Measurements from ENCODE around the gene ARHGAP12. TPM values are rescaled to one million over a fixed set of nuclear protein-coding genes. Genes with fewer than 3 reads are reported as not detected.
A peak's percentile ranks its signal among the peaks of the same experiment; 100 is the strongest.

Gene ARHGAP12
- total RNA-seq, 6 experiments from 2014 or later: 16.0 to 18.9 (median 17.9) TPM

DNA sequence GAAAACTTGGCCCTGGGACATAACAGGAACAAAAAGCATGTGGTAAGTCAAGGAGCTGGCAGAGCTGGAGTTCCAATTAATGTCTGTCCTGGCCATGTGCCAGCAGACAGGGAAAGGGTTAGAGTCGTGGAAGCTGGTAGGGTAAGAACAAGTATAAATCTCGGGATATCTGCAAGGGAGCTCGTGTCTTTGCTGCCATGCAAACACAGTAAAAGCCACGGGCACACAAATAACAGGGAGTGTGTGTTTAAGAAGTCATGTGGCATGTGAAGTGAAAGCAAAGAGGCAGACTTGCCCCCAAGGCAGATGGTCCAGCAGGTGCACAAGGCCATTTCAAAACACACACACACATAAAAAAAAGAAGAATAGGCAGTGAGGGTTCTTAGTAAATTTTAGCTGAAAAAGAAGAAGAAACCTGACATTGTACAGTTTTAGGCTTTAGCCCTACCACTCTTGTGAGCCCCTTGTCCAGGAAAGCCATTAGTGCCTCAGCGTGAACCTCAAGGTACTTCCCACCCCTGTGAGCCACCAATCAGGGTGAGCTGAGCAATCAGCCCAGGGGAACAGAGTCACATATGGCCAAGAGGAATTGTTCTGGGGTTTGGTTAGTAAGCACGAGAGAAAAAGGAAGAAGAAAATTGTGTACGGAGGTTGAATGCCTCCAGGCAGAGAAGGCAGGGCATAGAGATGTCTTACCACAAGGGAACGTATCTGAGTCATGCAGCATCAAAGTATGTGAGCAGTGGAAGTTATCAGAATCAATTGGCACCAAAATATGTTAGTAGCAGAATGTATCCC is 32.8 kb upstream of the ARHGAP12 start:
- TF ChIP-seq CTCF (IDR thresholded peaks at IDR 0.05): no peak
- H3K27ac Mint-ChIP-seq: peak overlapping the region; percentile 82
- peaks cover under 1% of the 10 kb centered on the region; the same call in 1 of the 2 replicates for H3K36me3 Mint-ChIP-seq (ENCODE audit: low read depth)
- no peaks in the 10 kb centered on the region for H3K27me3 Mint-ChIP-seq (ENCODE audit: insufficient read depth)
- no peaks in the 10 kb centered on the region for H3K9me3 Mint-ChIP-seq
- peak overlapping the region; percentile 63 for H3K4me3 Mint-ChIP-seq
- H3K4me1 Mint-ChIP-seq (ENCODE audit: low read depth): peaks cover 59% of the 10 kb centered on the region
- peak; percentile 93 for DNase-seq

DNA sequence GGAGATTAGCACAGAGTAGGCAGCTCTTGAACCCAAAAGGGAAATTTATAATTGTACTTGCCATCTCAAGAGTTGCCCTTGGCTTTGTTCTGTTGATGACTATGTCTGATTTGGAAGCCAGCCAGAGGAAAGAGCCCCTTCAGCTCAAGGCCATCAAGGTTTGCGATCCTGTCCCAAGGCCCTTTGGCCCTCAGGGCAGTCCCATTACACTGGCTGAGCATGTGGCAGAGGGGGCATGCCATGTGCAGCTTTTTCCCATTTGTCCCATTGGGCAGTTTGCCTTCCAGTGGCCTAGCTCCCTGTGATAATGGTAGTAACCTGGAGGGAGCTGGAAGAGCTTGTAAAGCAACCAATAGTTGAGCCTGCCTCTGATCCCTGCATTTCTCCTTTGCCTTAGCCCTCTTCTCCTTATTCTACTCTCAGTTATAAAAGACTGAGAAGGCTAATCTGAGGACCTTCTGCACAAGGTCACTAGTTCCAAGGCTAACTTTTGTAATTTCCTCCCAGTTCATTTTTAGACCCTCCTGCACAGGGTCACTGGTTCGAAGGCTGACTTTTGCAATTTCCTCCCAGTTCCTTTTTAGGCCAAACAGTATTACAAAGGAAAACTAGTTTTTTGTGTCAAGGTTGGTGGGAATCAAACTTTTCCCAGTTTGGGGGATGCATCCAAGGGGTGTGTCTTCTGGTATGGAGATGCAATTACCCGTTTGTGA is 31.0 kb upstream of the ARHGAP12 start:
- Mint-ChIP-seq H3K36me3 (ENCODE audit: low read depth) (peaks cover 13% of the 10 kb centered on the region), H3K27me3 (ENCODE audit: insufficient read depth) (no peaks in the 10 kb centered on the region), H3K27ac (no peak overlapping the region), H3K4me3 (no peak overlapping the region), H3K4me1 (ENCODE audit: low read depth) (peaks cover 65% of the 10 kb centered on the region), H3K9me3 (peaks cover 8% of the 10 kb centered on the region)
- no peak for DNase-seq
- TF ChIP-seq CTCF (IDR thresholded peaks at IDR 0.05): no peak

- no peak for DNase-seq
- no peak for TF ChIP-seq CTCF (IDR thresholded peaks at IDR 0.05)
- Mint-ChIP-seq H3K27me3 (ENCODE audit: insufficient read depth) (no peaks in the 10 kb centered on the region), H3K27ac (no peak overlapping the region), H3K4me1 (ENCODE audit: low read depth) (peaks cover 59% of the 10 kb centered on the region), H3K36me3 (ENCODE audit: low read depth) (peaks cover 21% of the 10 kb centered on the region), H3K9me3 (peaks cover 15% of the 10 kb centered on the region), H3K4me3 (no peak overlapping the region)
Measured at GRCh38 chr10:31958856-31959255, 30.2 kb upstream of the ARHGAP12 start.

DNA sequence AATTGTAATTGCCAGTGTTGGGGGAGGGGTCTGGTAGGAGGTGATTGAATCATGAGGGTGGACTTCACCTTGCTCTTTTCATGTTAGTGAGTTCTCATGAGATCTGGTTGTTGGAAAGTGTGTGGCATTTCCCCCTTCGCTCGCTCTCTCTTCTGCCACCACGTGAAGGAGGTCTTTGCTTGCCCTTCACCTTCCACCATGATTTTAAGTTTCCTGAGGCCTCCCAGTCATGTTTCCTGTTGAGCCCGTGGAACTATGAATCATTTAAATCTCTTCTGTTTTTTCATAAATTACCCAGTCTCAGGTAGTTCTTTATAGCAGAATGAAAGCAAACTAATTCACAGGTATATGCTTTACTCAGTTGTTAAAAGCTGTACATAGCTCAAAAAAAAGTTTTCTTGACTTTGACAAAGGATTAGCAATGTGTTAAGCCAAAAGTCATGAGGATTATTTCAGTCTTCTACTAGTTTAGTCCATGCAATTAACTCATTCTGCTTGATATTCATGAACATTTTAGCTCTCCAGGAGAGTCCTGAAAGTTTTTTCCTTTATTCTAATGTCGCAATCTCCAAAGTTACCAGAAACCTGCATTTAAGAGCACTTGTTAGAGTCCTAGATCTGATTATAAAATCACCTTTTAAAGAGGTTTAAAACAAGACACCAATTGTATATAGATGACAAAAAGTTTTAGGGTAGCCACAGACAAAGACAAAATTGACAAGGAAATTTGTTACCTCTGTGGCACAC is 27.7 kb upstream of the ARHGAP12 start:
- H3K36me3 Mint-ChIP-seq (ENCODE audit: low read depth): peaks cover 24% of the 10 kb centered on the region
- H3K9me3 Mint-ChIP-seq: peaks cover 15% of the 10 kb centered on the region
- no peak for TF ChIP-seq CTCF (IDR thresholded peaks at IDR 0.05)
- H3K27me3 Mint-ChIP-seq (ENCODE audit: insufficient read depth): no peaks in the 10 kb centered on the region
- H3K27ac Mint-ChIP-seq: no peak overlapping the region
- no peak overlapping the region for H3K4me3 Mint-ChIP-seq
- H3K4me1 Mint-ChIP-seq (ENCODE audit: low read depth): peaks cover 48% of the 10 kb centered on the region
- no peak for DNase-seq

GRCh38 chr10:31954410-31955191 is 26.0 kb upstream of the ARHGAP12 start:
- no peak for TF ChIP-seq CTCF (IDR thresholded peaks at IDR 0.05)
- H3K4me3 Mint-ChIP-seq: no peak overlapping the region
- peaks cover 24% of the 10 kb centered on the region for H3K36me3 Mint-ChIP-seq (ENCODE audit: low read depth)
- peaks cover 15% of the 10 kb centered on the region for H3K9me3 Mint-ChIP-seq
- no peak overlapping the region for H3K27ac Mint-ChIP-seq
- no peak for DNase-seq
- no peaks in the 10 kb centered on the region for H3K27me3 Mint-ChIP-seq (ENCODE audit: insufficient read depth)
- H3K4me1 Mint-ChIP-seq (ENCODE audit: low read depth): peaks cover 32% of the 10 kb centered on the region
